ENCODE results near the gene GPATCH2. TPM values are rescaled to one million over a fixed set of nuclear protein-coding genes. Genes with fewer than 3 reads are reported as not detected.
"Not testable (repeated sequence)": the region's sequence is repeated elsewhere in the genome, so short reads cannot be mapped to it uniquely, and the experiment has no call there.

GPATCH2 gene
- total RNA-seq, 1 experiment from 2014 or later, result 28.9 TPM

- DNase-seq (ENCODE audit: extremely low read depth, low read depth), result not testable (repeated sequence)
Observed at GRCh38 chr1:217379804-217380203, 251.1 kb downstream of the GPATCH2 start.

GRCh38 chr1:217379336-217379735 is 251.6 kb downstream of the GPATCH2 start:
- DNase-seq (ENCODE audit: extremely low read depth, low read depth), result no peak

Other genes with a start within 250 kb of the GPATCH2 start
- 3.9 and 4.0 TPM in 2 replicates for gene SPATA17, start 254 bp upstream of the GPATCH2 start, total RNA-seq (2014; rRNA removed; shearing (Covaris generic))